ENCODE data around the gene FHL2.

GRCh38 chr2:105391763-105392662 lies 6.8 kb downstream of the FHL2 start:
- TF ChIP-seq EZH2 (IDR thresholded peaks at IDR 0.05) (no peak), POLR2AphosphoS5 (IDR thresholded peaks at IDR 0.05; ENCODE audit: borderline replicate concordance, low read depth, low read length) (no peak), FOXP2 (optimal IDR thresholded peaks at IDR 0.05; ENCODE audit: control extremely low read depth, extremely low read length, insufficient read depth) (no peak)
